Measurements from ENCODE around the gene LRRC15. TPM values are rescaled to one million over a fixed set of nuclear protein-coding genes. Genes with fewer than 3 reads are reported as not detected.
A peak's percentile ranks its signal among the peaks of the same experiment; 100 is the strongest.

Gene LRRC15
- total RNA-seq, 1 experiment from 2014 or later: 0.07 TPM

GRCh38 chr3:194396859-194397756 is 27.6 kb upstream of the LRRC15 start:
- H3K9me3 Mint-ChIP-seq: no peaks in the 10 kb centered on the region
- peak; percentile 50 for ATAC-seq

DNA sequence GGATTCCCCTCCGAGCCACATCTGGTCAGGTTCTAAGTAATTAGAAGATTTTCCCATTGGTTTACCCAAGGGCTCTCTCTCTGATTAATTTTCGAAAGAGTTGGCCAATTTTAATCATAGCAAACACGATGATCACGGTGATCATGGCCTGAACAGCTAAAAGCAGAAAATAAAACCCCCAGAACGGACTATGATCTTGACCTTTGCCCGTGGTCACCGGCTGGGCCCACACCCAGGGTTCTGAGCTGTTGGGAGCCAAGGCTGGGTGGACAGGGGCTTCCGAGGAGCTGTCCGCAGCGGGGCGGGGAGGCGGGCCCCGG is 27.0 kb upstream of the LRRC15 start:
- POLR2A ChIA-PET: interaction anchor here (1.4 kb wide), 1 partner anchor 66 kb away, joined by 4 read pairs; no protein-coding TSS in a partner anchor
- Mint-ChIP-seq H3K9me3 (peaks cover under 1% of the 10 kb centered on the region; the same call in 1 of the 2 replicates), H3K27me3 (ENCODE audit: low read depth) (peaks cover 43% of the 10 kb centered on the region), H3K4me3 (peak overlapping the region; percentile 67), H3K4me1 (peaks cover 27% of the 10 kb centered on the region), H3K27ac (no peak overlapping the region), H3K36me3 (no peaks in the 10 kb centered on the region)
- CTCF ChIA-PET: interaction anchor here (0.7 to 5.2 kb wide), 13 partner anchors 9 to 738 kb away, joined by 3 to 48 read pairs (median 3); partner anchors contain the start of gene LRRC15
- ATAC-seq (no peak), DNase-seq (ENCODE audit: low spot score) (no peak)
- TF ChIP-seq ZNF121 (CRISPR knock-in tag; IDR thresholded peaks at IDR 0.05) (no peak), IRF2 (CRISPR knock-in tag; IDR thresholded peaks at IDR 0.05; ENCODE audit: borderline replicate concordance, low read depth) (no peak), GABPB1 (CRISPR knock-in tag; IDR thresholded peaks at IDR 0.05) (no peak), ZNF671 (CRISPR knock-in tag; IDR thresholded peaks at IDR 0.05) (no peak), PRRX2 (CRISPR knock-in tag; IDR thresholded peaks at IDR 0.05) (no peak), USF2 (CRISPR knock-in tag; IDR thresholded peaks at IDR 0.05) (no peak), TP53 (CRISPR knock-in tag; IDR thresholded peaks at IDR 0.05) (no peak), HMGA2 (CRISPR knock-in tag; IDR thresholded peaks at IDR 0.05) (no peak), RELA (CRISPR knock-in tag; IDR thresholded peaks at IDR 0.05; ENCODE audit: borderline replicate concordance) (no peak), GRHL2 (CRISPR knock-in tag; IDR thresholded peaks at IDR 0.05; ENCODE audit: insufficient replicate concordance, severe bottlenecking) (no peak), HMGXB4 (CRISPR knock-in tag; IDR thresholded peaks at IDR 0.05) (no peak), ZNF232 (CRISPR knock-in tag; IDR thresholded peaks at IDR 0.05) (no peak)
- TF ChIP-seq, protein P1, sequence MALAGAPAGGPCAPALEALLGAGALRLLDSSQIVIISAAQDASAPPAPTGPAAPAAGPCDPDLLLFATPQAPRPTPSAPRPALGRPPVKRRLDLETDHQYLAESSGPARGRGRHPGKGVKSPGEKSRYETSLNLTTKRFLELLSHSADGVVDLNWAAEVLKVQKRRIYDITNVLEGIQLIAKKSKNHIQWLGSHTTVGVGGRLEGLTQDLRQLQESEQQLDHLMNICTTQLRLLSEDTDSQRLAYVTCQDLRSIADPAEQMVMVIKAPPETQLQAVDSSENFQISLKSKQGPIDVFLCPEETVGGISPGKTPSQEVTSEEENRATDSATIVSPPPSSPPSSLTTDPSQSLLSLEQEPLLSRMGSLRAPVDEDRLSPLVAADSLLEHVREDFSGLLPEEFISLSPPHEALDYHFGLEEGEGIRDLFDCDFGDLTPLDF (CRISPR knock-in tag; IDR thresholded peaks at IDR 0.05): no peak

More at GRCh38 chr3:194396859-194397756, 27.6 kb upstream of the LRRC15 start:
- POLR2A ChIA-PET: no interaction called here
- peak; percentile 49 for DNase-seq (ENCODE audit: low spot score)
- Mint-ChIP-seq H3K4me3 (peak overlapping the region; percentile 64), H3K27me3 (ENCODE audit: low read depth) (peaks cover 43% of the 10 kb centered on the region), H3K27ac (no peak overlapping the region), H3K4me1 (peaks cover 27% of the 10 kb centered on the region), H3K36me3 (no peaks in the 10 kb centered on the region)
- CTCF ChIA-PET: interaction anchor here (0.7 to 5.2 kb wide), 15 partner anchors 11 to 739 kb away, joined by 3 to 48 read pairs (median 3); partner anchors contain the start of gene LRRC15
- TF ChIP-seq NFYB (CRISPR knock-in tag; conservative IDR thresholded peaks at IDR 0.05; ENCODE audit: low read depth): no peak
- peak; percentile 41; the same call in 1 of the 2 replicates for TF ChIP-seq HMGXB4 (CRISPR knock-in tag; IDR thresholded peaks at IDR 0.05)
- 0 out of 2 replicates have a peak, but pooled peaks have one; percentile 32 for TF ChIP-seq ZNF138 (CRISPR knock-in tag; conservative IDR thresholded peaks at IDR 0.05)

Measured in WTC11 (cell line).